ENCODE measurements around the gene USH1G. TPM values are rescaled to one million over a fixed set of nuclear protein-coding genes. Genes with fewer than 3 reads are reported as not detected.

USH1G gene
- total RNA-seq = 0.03 TPM in 1 of 2 replicates, not detected in the other

DNA sequence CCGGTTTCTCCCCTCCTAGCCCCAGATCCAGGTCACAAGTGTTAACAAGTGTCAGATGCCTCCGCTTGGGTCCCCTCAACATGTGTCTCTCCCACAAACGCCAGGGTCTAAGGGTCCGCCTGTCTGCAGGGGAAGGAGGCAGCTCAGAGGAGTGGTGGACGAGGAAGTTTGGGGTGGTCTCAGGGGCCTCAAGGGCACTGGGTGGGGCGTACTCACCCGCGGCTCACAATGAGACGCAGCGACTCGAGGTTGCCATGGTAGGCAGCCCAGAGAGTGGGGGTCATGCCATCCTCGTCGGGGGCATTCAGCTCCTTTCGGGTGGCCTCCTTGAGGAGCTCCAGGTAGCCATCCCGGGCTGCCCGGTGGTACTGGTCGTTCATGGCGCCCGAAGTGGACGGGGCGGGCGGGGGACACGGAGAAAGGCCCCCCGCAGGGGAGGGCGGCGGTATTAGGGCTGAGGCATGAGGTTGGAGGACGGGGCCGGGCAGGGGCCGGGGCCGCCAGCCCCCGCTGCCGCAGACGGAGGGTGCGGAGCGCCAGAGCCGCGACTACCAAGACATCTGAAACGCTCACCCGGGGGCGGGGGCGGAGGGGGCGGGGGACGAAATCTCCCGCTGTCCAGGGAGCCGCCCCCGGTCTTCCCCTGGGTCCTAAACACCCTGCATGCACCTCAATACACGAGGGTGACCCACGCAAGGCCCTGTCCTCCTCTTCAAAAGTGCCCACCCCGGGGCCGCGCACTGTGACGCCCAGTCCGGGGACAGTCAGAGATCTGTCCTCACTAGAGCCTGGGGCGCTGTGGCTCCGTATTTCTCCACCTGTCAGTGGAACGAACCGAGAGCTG, at the start of gene USH1G:
TSS of gene USH1G (minus strand) at position 562 of the 844 bp plus-strand sequence. CDS start at position 380, 182 bp downstream.

DNA sequence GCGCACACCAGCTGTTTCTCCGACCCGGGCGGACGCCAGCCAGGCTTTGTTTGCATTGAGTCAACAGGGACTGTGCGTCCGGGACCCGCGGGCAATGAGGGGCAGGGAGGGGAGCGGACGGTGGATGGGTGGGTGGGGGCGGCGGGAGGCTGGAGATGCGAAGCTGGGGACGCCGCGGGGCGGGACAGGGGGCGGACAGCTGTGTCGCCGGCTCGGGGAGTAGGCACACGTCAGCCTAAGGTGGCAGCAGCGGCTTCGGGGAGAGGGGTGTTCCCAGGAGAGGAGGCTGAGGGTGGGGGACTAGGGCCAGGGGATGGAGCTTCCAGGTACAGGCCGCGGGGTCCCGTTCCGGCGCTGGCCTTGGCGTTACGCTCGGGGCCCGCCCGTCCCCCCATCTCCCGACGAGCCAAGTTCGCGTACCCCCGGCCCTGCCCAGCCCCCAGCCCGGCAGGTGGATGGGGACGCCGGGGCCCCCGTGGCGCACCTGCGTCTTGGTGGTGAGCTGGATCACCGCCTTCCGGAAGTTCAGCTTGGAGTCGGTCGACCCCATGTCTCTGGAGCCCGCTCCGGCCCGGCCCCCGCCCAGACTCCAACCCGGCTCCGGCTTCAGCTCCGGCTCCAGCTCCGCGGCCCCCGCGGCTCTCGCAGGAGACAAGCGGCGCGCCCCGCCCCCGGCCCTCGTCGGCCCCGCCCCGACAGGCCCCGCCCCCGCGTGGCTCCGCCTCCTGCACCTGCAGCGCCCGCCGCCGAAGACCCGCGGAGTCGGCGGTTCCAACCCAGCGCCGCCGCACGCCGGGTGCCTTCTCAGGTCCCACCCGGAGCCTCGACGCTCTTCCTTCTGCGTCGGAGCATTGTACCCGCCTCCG, 49.3 kb upstream of the USH1G start, which contains the start of gene HID1:
TSS of gene HID1 (minus strand) at position 653 of the 866 bp plus-strand sequence. CDS start at position 550, 103 bp downstream.

GRCh38 chr17:74935585-74936469, 12.8 kb upstream of the USH1G start, which contains the start of gene OTOP3:
Gene OTOP3 (plus strand): TSS chr17:74935898. CDS start chr17:74935922, 24 bp downstream.

DNA sequence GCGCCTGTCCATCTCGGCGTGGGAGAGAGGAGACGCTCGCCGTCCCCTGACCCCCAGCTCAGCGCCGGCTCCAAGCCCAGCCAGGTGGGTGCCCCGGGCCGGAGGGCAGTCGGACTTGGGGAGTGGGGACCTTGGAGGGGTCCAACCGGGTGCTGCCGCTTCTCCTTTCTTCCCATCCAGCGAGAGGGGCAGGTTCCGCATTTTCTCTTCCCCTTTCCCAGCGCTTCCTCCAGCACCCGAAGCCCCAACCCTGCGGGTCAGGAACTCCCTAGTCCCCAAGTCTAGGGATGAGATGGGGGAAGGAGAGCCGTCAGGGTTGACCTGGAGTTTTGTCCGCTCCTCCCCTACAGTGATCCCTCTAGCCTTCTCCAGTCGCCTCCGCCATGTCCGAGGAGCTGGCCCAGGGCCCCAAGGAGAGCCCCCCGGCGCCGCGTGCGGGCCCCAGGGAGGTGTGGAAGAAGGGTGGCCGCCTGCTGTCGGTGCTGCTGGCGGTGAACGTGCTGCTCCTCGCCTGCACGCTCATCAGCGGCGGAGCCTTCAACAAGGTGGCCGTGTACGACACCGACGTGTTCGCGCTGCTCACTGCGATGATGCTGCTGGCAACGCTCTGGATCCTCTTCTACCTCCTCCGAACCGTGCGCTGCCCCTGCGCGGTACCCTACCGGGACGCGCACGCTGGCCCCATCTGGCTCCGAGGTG, 1.3 kb upstream of the USH1G start, which contains the start of gene OTOP2:
TSS of gene OTOP2 (plus strand) at position 24 of the 699 bp plus-strand sequence. CDS start at position 384, 360 bp downstream.

GRCh38 chr17:74892974-74893911, 29.8 kb downstream of the USH1G start, which contains the start of gene FADS6:
Gene FADS6 (minus strand): TSS chr17:74893633. CDS start chr17:74893595, 38 bp downstream.

GRCh38 chr17:74872313-74873036, 50.6 kb downstream of the USH1G start, which contains the start of gene FDXR:
Gene FDXR (minus strand): TSS chr17:74872994. CDS start chr17:74872944, 50 bp downstream.

Other genes starting within 250 kb of the USH1G start
- gene CD300LF, start 210.3 kb downstream of the USH1G start, total RNA-seq = not detected in 2 replicates
- 0.33 and 0.36 TPM in 2 replicates for gene RAB37, start 186.0 kb downstream of the USH1G start, total RNA-seq
- 13.0 and 14.5 TPM in 2 replicates for gene NHERF1, start 174.6 kb downstream of the USH1G start, total RNA-seq
- 32.6 and 46.7 TPM in 2 replicates for gene NAT9, start 146.9 kb downstream of the USH1G start, total RNA-seq
- gene GRIN2C, start 63.4 kb downstream of the USH1G start, total RNA-seq = 0.13 and 0.50 TPM in 2 replicates
- 25.0 and 43.9 TPM in 2 replicates for gene FDXR, start 50.3 kb downstream of the USH1G start, total RNA-seq
- gene FADS6, start 29.6 kb downstream of the USH1G start, total RNA-seq = not detected in 2 replicates
- not detected in 2 replicates for gene OTOP2, start 1.0 kb upstream of the USH1G start, total RNA-seq
- not detected in 2 replicates for gene OTOP3, start 12.6 kb upstream of the USH1G start, total RNA-seq
- gene HID1, start 49.5 kb upstream of the USH1G start, total RNA-seq = 2.2 and 2.3 TPM in 2 replicates
- gene CDR2L, start 64.4 kb upstream of the USH1G start, total RNA-seq = 22.5 and 25.6 TPM in 2 replicates
- 13.4 and 15.6 TPM in 2 replicates for gene MRPL58, start 89.4 kb upstream of the USH1G start, total RNA-seq
- gene ATP5PD, start 123.7 kb upstream of the USH1G start, total RNA-seq = 129 and 130 TPM in 2 replicates
- 19.7 and 23.1 TPM in 2 replicates for gene KCTD2, start 124.0 kb upstream of the USH1G start, total RNA-seq
- gene SLC16A5, start 164.7 kb upstream of the USH1G start, total RNA-seq = 3.3 and 6.9 TPM in 2 replicates
- 3.1 and 3.3 TPM in 2 replicates for gene ARMC7, start 186.7 kb upstream of the USH1G start, total RNA-seq
- 23.1 TPM in 2 replicates for gene NT5C, start 208.5 kb upstream of the USH1G start, total RNA-seq
- gene JPT1, start 231.3 kb upstream of the USH1G start, total RNA-seq = 57.6 and 68.6 TPM in 2 replicates